ENCODE results near the gene PER1. TPM values are rescaled to one million over a fixed set of nuclear protein-coding genes. Genes with fewer than 3 reads are reported as not detected.

PER1 gene
- total and polyA plus RNA-seq, 2 of the 13 experiments (the other 11 are each of a cell fraction or from before 2014, with no cell fraction given) = 2.6 to 3.6 TPM

DNA sequence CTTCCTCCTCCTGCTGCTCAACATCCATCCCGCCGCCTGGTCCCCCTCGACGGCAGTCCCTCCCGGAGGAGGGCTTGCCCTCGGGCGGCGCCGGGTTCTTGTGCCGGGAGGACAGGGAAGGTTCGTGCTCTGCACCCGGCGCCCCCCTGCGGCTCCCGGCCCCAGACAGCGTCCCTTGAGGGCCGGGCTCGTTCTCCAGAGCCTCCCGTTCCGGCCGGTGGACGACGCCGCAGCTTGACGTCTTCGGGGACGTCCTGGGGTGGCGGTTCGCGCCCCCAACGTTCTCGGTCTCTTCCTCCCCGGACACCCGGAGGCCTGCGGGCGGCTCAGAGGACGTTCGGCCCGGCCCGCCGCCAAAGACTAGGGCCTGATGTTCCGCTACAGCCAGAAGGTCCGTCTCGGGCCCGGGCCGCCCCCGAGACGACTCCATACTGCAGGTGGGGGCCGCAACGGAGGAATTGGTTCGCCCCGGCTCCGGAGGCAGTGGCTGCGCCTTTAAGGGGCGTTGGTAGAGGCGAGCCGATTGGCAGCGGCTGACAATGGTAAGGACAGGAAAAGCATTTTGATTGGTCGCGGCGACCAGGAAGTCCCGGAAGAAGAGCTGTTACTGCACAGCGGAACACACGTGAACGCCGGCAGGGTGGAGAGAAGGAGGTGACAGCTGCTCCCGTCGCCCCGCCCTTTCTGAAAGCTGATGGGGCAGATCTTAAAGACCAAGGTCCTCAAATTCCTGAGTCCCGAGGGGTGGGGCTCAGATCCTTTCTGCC, 37.7 kb upstream of the PER1 start, which contains the start of gene BORCS6 (continued):
- TF ChIP-seq, protein P1, sequence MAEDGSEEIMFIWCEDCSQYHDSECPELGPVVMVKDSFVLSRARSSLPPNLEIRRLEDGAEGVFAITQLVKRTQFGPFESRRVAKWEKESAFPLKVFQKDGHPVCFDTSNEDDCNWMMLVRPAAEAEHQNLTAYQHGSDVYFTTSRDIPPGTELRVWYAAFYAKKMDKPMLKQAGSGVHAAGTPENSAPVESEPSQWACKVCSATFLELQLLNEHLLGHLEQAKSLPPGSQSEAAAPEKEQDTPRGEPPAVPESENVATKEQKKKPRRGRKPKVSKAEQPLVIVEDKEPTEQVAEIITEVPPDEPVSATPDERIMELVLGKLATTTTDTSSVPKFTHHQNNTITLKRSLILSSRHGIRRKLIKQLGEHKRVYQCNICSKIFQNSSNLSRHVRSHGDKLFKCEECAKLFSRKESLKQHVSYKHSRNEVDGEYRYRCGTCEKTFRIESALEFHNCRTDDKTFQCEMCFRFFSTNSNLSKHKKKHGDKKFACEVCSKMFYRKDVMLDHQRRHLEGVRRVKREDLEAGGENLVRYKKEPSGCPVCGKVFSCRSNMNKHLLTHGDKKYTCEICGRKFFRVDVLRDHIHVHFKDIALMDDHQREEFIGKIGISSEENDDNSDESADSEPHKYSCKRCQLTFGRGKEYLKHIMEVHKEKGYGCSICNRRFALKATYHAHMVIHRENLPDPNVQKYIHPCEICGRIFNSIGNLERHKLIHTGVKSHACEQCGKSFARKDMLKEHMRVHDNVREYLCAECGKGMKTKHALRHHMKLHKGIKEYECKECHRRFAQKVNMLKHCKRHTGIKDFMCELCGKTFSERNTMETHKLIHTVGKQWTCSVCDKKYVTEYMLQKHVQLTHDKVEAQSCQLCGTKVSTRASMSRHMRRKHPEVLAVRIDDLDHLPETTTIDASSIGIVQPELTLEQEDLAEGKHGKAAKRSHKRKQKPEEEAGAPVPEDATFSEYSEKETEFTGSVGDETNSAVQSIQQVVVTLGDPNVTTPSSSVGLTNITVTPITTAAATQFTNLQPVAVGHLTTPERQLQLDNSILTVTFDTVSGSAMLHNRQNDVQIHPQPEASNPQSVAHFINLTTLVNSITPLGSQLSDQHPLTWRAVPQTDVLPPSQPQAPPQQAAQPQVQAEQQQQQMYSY (CRISPR knock-in tag; IDR thresholded peaks at IDR 0.05) = peak; percentile 28; the same call in 1 of the 2 replicates
- TF ChIP-seq, protein P2, sequence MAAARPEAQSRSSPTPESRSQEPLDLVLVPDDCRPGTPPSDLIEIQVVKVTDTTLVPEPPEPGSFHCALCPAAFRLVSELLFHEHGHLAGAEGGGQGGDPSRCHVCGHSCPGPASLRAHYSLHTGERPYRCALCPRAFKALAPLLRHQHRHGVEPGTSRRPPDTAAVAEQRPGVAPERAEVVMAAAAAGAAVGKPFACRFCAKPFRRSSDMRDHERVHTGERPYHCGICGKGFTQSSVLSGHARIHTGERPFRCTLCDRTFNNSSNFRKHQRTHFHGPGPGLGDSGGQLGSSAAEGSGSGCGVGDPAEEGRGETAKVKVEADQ (CRISPR knock-in tag; IDR thresholded peaks at IDR 0.05; ENCODE audit: borderline replicate concordance) = peak; percentile 59; the same call in 1 of the 2 replicates
- no peak for TF ChIP-seq RBM22 (optimal IDR thresholded peaks at IDR 0.05; ENCODE audit: low read length)
- TF ChIP-seq ELF4 (CRISPR knock-in tag; IDR thresholded peaks at IDR 0.05; ENCODE audit: borderline replicate concordance) = peak; percentile 78; the same call in 1 of the 2 replicates
- TF ChIP-seq, protein P3, sequence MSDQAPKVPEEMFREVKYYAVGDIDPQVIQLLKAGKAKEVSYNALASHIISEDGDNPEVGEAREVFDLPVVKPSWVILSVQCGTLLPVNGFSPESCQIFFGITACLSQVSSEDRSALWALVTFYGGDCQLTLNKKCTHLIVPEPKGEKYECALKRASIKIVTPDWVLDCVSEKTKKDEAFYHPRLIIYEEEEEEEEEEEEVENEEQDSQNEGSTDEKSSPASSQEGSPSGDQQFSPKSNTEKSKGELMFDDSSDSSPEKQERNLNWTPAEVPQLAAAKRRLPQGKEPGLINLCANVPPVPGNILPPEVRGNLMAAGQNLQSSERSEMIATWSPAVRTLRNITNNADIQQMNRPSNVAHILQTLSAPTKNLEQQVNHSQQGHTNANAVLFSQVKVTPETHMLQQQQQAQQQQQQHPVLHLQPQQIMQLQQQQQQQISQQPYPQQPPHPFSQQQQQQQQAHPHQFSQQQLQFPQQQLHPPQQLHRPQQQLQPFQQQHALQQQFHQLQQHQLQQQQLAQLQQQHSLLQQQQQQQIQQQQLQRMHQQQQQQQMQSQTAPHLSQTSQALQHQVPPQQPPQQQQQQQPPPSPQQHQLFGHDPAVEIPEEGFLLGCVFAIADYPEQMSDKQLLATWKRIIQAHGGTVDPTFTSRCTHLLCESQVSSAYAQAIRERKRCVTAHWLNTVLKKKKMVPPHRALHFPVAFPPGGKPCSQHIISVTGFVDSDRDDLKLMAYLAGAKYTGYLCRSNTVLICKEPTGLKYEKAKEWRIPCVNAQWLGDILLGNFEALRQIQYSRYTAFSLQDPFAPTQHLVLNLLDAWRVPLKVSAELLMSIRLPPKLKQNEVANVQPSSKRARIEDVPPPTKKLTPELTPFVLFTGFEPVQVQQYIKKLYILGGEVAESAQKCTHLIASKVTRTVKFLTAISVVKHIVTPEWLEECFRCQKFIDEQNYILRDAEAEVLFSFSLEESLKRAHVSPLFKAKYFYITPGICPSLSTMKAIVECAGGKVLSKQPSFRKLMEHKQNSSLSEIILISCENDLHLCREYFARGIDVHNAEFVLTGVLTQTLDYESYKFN (CRISPR knock-in tag; conservative IDR thresholded peaks at IDR 0.05) = no peak; the same call in 1 of the 2 replicates
- no peak for TF ChIP-seq SP1 (IDR thresholded peaks at IDR 0.05)
- peak; percentile 81 for TF ChIP-seq SP1 (CRISPR knock-in tag; IDR thresholded peaks at IDR 0.05)
- no peak for TF ChIP-seq AGO2 (optimal IDR thresholded peaks at IDR 0.05; ENCODE audit: low read depth, low read length)
- TF ChIP-seq, protein P4, sequence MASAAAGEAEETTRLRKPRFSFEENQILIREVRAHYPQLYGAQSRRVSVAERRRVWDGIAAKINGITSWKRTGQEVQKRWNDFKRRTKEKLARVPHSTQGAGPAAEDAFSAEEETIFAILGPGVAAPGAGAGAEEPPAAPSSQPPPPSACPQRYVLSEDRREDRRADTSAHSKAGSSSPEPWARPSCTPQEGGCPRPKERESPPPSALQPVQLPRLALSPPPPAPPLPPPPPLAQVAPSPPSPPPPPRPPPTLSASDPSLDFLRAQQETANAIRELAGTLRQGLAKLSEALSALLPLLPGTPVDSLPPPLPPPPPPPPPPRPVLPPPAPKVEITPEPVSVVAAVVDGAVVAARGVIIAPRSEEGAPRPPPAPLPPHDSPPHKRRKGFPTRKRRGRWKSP (CRISPR knock-in tag; IDR thresholded peaks at IDR 0.05) = no peak; the same call in 1 of the 2 replicates
- TF ChIP-seq TAF1 (CRISPR knock-in tag; IDR thresholded peaks at IDR 0.05) = peak; percentile 60
- no peak for TF ChIP-seq KDM5A (IDR thresholded peaks at IDR 0.05; ENCODE audit: borderline replicate concordance, low read length)
- TF ChIP-seq FOXK2 (IDR thresholded peaks at IDR 0.05) = no peak
- TF ChIP-seq ETV5 (CRISPR knock-in tag; IDR thresholded peaks at IDR 0.05; ENCODE audit: borderline replicate concordance) = no peak
- TF ChIP-seq IRF2 (CRISPR knock-in tag; IDR thresholded peaks at IDR 0.05) = peak; percentile 8; the same call in 1 of the 2 replicates
- peak; percentile 88; the same call in 1 of the 2 replicates for TF ChIP-seq SP4 (CRISPR knock-in tag; IDR thresholded peaks at IDR 0.05)
- TF ChIP-seq, protein P5, sequence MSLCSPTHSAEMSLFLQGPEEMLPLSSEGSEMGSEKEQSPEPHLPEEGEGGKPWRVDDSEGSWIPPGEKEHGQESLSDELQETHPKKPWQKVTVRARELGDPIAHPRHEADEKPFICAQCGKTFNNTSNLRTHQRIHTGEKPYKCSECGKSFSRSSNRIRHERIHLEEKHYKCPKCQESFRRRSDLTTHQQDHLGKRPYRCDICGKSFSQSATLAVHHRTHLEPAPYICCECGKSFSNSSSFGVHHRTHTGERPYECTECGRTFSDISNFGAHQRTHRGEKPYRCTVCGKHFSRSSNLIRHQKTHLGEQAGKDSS (CRISPR knock-in tag; IDR thresholded peaks at IDR 0.05; ENCODE audit: borderline replicate concordance, low read depth) = peak; percentile 62; the same call in 1 of the 2 replicates

Measured in HepG2 (cell line).